Left forelimb (tissue), 1 donor: ENCODE data around the gene TOMM20L.
"Not testable (repeated sequence)": the region's sequence is repeated elsewhere in the genome, so short reads cannot be mapped to it uniquely, and the experiment has no call there.

Experiments
- DNase-seq: peaks from one replicate; pipeline ENCODE4 v3.0.0-alpha.2; 2018; ENCODE audit warnings: low spot score

Gene TOMM20L

GRCh38 chr14:58395812-58396788, at the start of gene TOMM20L:
Gene TOMM20L, plus strand, starts transcription at chr14:58395930. Its CDS starts 28 bp downstream, at chr14:58395958.
- DNase-seq, result peak; percentile 82

- no peak for DNase-seq
These were observed 42.0 kb upstream of the TOMM20L start for GRCh38 chr14:58353516-58354299.

DNA sequence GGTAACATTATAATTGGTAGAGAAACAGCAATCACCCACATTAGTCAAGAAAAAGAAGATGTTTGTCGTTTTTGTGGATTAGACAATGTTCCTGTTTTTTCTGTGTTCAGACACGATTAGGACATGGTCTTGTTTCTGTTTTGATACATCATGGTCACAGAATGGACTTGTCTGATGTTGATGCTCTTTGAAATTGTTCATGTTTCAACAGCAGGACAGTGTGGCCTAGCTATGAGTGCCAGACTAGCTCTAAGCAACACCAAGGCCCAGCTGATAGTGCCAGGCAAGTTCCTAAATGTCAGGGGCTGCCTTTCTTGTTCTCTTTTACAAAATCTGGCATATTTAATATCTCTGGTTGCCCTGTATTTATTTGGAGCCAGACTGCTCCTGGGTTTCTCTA, 40.9 kb upstream of the TOMM20L start:
- no peak for DNase-seq

GRCh38 chr14:58356268-58356667, 39.5 kb upstream of the TOMM20L start:
- DNase-seq, result no peak

DNA sequence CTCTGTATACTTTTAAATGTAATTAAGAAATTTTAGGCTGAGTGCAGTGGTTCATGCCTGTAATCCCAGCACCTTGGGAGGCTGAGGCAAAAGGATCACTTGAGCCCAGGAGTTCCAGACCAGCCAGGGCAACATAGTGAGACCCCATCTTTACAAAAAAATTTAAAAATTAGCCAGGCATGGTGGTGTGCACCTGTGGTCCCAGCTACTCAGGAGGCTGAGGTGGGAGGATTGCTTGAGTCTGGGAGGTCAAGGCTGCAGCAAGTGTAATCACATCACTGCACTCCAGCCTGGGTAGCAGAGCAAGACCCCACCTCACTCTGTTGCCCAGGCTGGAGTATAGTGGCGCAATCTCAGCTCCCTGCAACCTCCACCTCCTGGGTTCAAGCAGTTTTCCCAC, 33.5 kb upstream of the TOMM20L start:
- not testable (repeated sequence) for DNase-seq

- no peak for DNase-seq
These were observed 32.8 kb upstream of the TOMM20L start for GRCh38 chr14:58362798-58363412.

GRCh38 chr14:58364316-58364715, 31.4 kb upstream of the TOMM20L start:
- no peak for DNase-seq

- no peak for DNase-seq
These were observed 28.4 kb upstream of the TOMM20L start for GRCh38 chr14:58367296-58367695.

- no peak for DNase-seq
These were observed 26.8 kb upstream of the TOMM20L start for GRCh38 chr14:58368956-58369355.

DNA sequence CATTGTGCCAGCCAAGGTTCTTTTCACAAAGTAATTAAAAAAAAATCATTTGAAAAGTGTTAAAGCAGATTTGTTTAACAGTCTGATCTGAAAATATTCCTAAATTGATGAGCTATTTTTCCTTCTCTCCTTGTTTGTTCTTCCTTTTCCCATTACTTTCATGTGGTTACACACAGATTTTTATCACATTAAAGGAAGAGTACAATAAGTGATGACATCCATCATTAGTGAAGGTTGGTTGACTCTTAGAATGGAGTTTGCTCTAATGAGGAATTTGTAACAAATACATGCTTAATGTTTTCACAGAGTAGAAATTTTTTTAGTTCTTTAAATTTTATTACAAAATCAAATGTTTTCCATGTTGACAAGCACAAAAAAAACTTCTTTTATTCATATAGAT, 18.9 kb upstream of the TOMM20L start:
- no peak for DNase-seq

DNA sequence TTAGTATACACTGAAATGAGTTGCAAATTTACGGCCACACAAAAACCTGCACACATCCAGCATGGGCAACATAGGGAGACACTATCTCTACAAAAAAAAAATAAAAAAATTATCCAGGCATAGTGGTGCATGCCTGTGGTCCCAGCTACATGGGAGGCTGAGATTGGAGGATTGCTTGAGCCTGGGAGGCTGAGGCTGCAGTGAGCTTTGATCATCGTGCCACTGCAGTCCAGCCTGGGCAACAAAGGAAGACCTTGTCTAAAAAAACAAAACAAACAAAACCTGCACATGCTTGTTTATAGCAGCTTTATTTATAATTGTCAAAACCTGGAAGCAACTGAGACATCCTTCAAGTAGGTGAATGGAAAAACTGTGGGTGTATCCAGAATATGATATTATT, 4.9 kb upstream of the TOMM20L start:
- no peak for DNase-seq

GRCh38 chr14:58395562-58395811, 243 bp upstream of the TOMM20L start:
- DNase-seq, result no peak

GRCh38 chr14:58397156-58397555, 1.4 kb downstream of the TOMM20L start:
- no peak for DNase-seq

GRCh38 chr14:58398495-58398894, 2.8 kb downstream of the TOMM20L start:
- no peak for DNase-seq

DNA sequence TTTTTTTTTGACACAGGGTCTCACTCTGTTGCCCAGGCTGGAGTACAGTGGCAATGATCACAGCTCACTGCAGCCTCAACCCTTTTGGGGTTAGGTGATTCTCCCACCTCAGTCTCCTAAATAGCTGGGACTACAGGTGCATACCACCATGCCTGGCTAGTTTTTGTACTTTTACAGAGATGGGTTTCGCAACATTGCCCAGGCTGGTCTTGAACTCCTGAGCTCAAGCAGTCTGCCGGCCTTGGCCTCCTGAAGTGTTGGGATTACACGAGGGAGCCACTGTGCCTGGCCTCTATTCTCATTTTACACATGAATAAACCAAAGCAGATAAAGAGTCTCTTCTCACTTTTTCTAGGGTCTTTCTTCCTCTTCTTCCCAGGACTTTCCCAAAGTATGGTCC, 3.2 kb downstream of the TOMM20L start:
- no peak for DNase-seq

DNA sequence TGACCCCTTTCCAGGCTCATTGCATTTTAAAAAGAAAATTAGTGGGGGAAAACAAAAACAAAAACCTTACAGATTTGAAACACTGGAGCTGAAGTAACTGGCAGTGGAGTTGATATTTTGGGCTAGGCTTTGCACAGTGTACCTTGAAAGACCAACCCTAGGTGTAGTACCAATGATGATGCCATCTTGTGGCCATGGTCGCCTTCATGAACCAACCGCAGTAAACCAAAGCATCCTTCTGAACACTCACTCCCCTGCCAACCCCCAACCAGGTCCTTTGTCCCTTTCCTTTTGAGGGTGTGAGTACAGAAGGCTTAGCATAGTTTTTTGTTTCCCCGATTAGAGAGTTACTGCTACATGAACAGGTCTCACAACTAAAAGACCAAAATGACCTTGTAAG, 5.9 kb downstream of the TOMM20L start:
- no peak for DNase-seq

- DNase-seq, result no peak
These were observed 13.0 kb downstream of the TOMM20L start for GRCh38 chr14:58408681-58409215.

GRCh38 chr14:58414845-58415244, 19.1 kb downstream of the TOMM20L start:
- no peak for DNase-seq

DNA sequence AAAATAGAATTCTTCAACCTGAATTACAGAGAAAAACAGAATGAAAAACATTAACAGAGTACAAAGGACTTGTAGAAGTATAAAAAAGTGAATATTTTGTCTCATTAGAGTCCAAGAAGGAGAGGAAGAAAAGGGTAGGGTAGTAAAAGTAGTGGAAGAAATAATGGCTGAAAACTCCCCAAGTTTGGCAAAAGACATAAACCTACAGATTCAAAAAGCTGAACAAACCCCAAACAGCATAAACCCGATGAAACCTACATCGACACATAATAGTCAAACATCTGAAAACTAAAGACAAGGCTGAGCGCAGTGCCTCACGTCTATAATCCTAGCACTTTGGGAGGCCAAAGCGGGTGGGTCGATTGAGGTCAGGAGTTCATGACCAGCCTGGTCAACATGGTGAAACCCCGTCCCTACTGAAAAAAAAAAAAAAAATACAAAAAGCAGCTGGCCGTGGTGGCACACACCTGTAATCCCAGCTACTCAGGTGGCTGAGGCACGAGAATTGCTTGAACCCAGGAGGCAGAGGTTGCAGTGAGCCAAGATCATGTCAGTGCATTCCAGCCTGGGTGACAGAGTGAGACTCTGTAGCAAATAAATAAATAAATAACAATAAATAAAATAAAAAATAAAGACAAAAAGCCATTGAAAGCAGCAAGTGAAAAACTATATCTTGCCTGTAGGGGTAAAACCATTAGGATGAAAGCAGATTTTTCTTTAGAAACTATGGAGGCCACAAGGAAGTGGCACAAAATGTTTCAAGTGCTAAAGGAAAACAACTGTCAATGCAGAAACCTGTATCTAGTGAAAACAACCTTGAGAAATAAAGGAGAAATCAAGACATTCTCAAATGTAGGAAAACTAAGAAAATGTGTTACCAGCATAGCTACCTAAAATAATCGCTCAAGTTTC, 20.2 kb downstream of the TOMM20L start:
- no peak for DNase-seq

- DNase-seq, result not testable (repeated sequence)
These were observed 21.2 kb downstream of the TOMM20L start for GRCh38 chr14:58416934-58417333.

DNA sequence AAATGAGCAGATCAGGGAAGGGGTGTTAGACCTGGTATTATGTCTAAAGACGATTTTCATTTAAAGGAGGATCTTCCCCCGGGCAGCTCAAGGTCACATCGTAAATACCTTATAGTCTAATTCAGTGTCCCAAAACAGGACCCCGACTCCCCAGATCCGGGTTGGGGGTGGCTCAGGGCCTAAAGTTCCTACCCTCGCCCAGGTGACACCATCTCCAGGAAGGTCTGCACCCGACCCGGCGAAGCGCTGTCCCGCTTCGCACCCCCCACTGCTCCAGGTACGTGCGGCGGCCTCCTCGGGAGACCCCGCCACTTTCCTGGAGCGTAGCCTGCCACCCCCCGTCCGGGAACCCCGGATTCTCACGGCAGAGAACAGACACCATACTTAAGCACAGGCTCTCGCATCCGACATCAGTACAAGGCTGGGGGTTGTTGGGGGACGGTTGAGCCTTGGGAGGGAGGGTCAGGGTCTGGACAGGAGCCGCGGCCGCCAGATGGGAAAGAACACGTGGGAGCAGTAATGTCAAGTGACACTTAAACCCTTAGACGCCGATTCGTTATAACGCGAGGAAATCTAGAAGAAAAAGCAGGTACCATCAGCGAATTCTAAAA, 31.0 kb downstream of the TOMM20L start:
- DNase-seq, result peak; percentile 82
